AG09319 (cell line): Measurements from ENCODE around the gene WDFY3.

Source experiments
- DNase-seq: peaks from one replicate; pipeline ENCODE4 v3.0.0-alpha.2; 2010; ENCODE audit warnings: low read depth; ENCODE audit errors: extremely low read depth
- TF ChIP-seq, protein P1 (sequence below): IDR thresholded peaks from 2 replicates; pipeline ENCODE4 v1.5.1; 2011; ENCODE audit warnings: low read depth, mild to moderate bottlenecking, inconsistent platforms, low read length, moderate library complexity

Gene WDFY3

GRCh38 chr4:84727491-84727890, 239.0 kb downstream of the WDFY3 start:
- no peak for DNase-seq
- TF ChIP-seq, protein P1, sequence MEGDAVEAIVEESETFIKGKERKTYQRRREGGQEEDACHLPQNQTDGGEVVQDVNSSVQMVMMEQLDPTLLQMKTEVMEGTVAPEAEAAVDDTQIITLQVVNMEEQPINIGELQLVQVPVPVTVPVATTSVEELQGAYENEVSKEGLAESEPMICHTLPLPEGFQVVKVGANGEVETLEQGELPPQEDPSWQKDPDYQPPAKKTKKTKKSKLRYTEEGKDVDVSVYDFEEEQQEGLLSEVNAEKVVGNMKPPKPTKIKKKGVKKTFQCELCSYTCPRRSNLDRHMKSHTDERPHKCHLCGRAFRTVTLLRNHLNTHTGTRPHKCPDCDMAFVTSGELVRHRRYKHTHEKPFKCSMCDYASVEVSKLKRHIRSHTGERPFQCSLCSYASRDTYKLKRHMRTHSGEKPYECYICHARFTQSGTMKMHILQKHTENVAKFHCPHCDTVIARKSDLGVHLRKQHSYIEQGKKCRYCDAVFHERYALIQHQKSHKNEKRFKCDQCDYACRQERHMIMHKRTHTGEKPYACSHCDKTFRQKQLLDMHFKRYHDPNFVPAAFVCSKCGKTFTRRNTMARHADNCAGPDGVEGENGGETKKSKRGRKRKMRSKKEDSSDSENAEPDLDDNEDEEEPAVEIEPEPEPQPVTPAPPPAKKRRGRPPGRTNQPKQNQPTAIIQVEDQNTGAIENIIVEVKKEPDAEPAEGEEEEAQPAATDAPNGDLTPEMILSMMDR, result no peak

GRCh38 chr4:84726356-84726755, 240.1 kb downstream of the WDFY3 start:
- TF ChIP-seq, protein P1, result no peak
- no peak for DNase-seq

DNA sequence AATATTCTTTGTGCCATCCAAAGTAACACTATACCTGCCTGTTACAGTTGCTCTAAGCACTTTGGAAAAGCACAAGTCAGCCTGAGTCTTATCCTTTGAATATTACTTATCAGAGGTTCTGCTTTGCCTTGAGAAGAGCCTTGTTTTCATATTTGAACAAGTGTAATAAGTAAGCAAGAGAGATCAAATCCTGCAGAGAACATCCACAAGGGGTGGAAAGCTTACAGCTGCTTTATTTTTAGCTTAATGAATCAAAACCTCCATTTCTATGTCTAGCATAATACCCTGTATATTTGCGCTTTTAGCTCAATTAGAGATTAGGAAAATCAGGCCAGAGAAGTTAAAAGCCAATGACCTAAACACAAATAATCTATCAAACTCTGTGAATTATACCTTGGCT, 243.8 kb downstream of the WDFY3 start:
- TF ChIP-seq, protein P1, result no peak
- no peak for DNase-seq

DNA sequence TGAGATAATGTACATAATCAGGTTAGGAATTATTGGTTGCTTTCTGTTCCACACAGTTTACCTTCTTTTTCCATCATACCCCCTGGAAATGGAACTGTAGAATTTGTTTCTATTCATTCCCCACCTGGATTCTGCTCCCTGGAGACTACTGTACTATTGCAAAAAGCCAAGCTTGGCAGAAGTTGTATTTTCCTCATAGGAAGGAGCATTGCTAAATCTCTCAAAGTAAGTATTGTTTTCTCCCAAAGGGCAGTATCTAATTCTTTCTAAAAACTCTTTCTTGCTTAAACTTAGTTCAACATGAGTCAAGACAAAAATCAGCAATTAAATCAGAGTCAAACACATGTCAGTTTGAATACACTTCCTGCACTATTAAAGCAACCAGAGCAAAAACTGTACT, 247.4 kb downstream of the WDFY3 start:
- peak; percentile 11 for DNase-seq
- TF ChIP-seq, protein P1, result no peak

DNA sequence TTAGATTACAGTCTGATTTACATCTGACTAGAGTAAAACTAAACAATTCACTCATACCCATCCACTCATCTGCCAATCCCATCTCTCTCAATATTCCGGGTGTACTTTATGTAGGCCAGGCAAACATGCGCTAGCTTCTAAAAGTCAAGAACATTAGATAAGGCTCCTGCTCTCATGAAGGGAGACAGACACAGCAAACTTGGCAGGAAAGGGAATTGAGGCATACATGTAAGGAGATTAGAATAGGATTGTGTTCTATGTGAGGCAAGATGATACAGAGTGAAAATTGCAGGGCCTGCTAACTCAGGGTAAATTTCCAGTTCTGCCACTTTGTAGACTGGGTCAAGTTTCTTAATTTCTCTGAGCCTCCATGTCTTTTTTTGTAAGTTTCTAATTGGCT, 247.8 kb downstream of the WDFY3 start:
- TF ChIP-seq, protein P1, result no peak
- no peak for DNase-seq

DNA sequence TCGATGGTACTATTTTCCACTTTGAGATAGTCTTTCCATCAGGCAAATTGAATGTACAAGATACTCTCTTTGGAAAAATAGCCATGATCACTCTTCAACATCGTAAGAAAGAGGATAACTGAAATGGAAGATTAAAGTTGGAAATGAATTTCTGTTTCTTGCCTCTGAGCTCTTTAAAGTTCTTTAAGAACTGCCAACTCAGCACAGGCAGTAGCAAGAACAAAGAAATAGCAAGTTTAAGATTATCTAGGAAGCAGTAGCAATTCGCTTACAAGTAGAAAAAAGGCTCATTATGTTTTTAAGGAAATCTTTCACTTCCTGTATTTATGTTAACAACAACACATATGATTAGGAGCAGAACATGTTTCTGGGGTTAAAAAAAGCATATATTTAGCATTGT, 255.9 kb downstream of the WDFY3 start:
- DNase-seq, result no peak
- TF ChIP-seq, protein P1, result no peak

DNA sequence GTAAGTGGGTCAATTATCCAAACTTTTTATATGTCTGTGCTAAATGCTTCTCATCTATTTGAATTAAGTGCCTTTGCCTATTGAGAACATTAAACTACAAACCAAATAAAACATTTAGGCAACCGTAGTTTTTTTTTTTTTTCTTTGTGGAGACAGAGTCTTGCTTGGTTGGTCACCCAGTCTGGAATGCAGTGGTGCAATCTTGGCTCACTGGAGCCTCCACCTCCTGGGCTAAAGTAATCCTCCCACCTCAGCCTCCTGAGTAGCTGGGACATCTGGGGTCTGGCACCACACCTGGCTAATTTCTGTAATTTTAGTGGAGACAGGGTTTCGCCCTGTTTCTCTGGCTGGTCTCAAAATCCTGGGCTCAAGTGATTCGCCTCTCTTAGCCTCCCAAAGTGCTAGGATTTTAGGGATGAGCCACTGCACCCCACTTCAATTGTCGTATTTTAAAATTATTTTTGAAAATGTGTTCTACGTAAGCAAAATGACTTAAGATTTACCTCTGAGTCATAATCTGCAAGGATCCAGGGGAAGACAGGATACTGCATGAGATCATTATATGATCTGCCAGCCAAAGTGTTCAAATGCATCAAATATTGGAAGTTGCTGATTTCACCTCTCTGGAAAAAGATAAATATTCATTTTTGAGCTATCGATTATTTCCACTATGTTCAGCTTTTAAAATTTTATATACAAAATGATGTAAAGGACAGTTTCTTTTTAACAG, 257.9 kb downstream of the WDFY3 start:
- no peak for DNase-seq
- TF ChIP-seq, protein P1, result no peak
